ENCODE results near the gene JAG2. TPM values are rescaled to one million over a fixed set of nuclear protein-coding genes. Genes with fewer than 3 reads are reported as not detected.

Gene JAG2
- total RNA-seq, 4 donors from 2014 or later = 7.6 to 27.4 (median 11.9) TPM

GRCh38 chr14:105209646-105210045 lies 41.1 kb upstream of the JAG2 start:
- Histone ChIP-seq H3K4me1 (peaks cover 0 to 3% of the 10 kb centered on the region in 2 donors), H3K9me3 (no peaks in the 10 kb centered on the region), H3K27ac (no peak overlapping the region), H3K4me3 (no peak overlapping the region), H3K27me3 (no peaks in the 10 kb centered on the region), H3K36me3 (no peaks in the 10 kb centered on the region)
- no peak for DNase-seq
- TF ChIP-seq CTCF (IDR thresholded peaks at IDR 0.05) = no peak
- no peak for TF ChIP-seq POLR2A (IDR thresholded peaks at IDR 0.05)
- intact Hi-C loops (cut with DNase I; ENCODE audit: low total_unique reads) = no loop called here

GRCh38 chr14:105209091-105209490 lies 40.5 kb upstream of the JAG2 start:
- TF ChIP-seq CTCF (IDR thresholded peaks at IDR 0.05) (no peak), POLR2A (IDR thresholded peaks at IDR 0.05) (no peak)
- intact Hi-C loops (cut with DNase I; ENCODE audit: low total_unique reads) = no loop called here
- no peaks in the 10 kb centered on the region for H3K9me3 ChIP-seq
- no peaks in the 10 kb centered on the region for H3K27me3 ChIP-seq
- no peaks in the 10 kb centered on the region for H3K36me3 ChIP-seq
- H3K4me3 ChIP-seq = no peak overlapping the region
- no peak overlapping the region for H3K27ac ChIP-seq
- DNase-seq = no peak
- H3K4me1 ChIP-seq = peaks cover 0 to 8% of the 10 kb centered on the region in 2 donors

DNA sequence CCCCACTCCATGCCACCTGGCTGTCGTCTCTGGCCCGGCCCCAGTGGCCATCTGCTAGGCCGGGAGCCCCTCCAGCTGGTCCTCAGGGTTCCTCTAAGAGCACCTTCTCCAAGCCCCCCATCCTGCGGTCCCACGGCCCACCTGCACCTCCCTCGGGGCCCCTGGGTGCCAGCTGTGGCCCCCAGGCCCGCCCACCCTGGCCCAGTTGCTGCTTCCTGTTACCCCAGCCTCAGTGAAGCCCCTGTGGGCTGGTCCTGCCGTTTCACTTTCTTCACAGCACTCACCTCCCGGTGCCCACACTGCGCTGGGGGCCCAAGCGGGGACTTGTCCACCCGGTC lies 40.1 kb upstream of the JAG2 start:
- no peak for DNase-seq
- Histone ChIP-seq H3K36me3 (no peaks in the 10 kb centered on the region), H3K27me3 (no peaks in the 10 kb centered on the region), H3K27ac (no peak overlapping the region), H3K4me1 (peaks cover 0 to 8% of the 10 kb centered on the region in 2 donors), H3K9me3 (no peaks in the 10 kb centered on the region), H3K4me3 (no peak overlapping the region)
- intact Hi-C loops (cut with DNase I; ENCODE audit: low total_unique reads) = no loop called here
- TF ChIP-seq POLR2A (IDR thresholded peaks at IDR 0.05) (no peak), CTCF (IDR thresholded peaks at IDR 0.05) (no peak)

GRCh38 chr14:105207996-105208737 lies 39.6 kb upstream of the JAG2 start:
- Histone ChIP-seq H3K4me1 (peaks cover 0 to 8% of the 10 kb centered on the region in 2 donors), H3K36me3 (no peaks in the 10 kb centered on the region), H3K27me3 (no peaks in the 10 kb centered on the region), H3K27ac (no peak overlapping the region), H3K9me3 (no peaks in the 10 kb centered on the region), H3K4me3 (no peak overlapping the region)
- DNase-seq = no peak
- intact Hi-C loops (cut with DNase I; ENCODE audit: low total_unique reads) = no loop called here
- no peak for TF ChIP-seq POLR2A (IDR thresholded peaks at IDR 0.05)
- no peak for TF ChIP-seq CTCF (IDR thresholded peaks at IDR 0.05)

- Histone ChIP-seq H3K27me3 (no peaks in the 10 kb centered on the region), H3K9me3 (no peaks in the 10 kb centered on the region), H3K36me3 (no peaks in the 10 kb centered on the region), H3K27ac (no peak overlapping the region), H3K4me3 (no peak overlapping the region), H3K4me1 (peaks cover 0 to 8% of the 10 kb centered on the region in 2 donors)
- intact Hi-C loops (cut with DNase I; ENCODE audit: low total_unique reads) = no loop called here
- TF ChIP-seq POLR2A (IDR thresholded peaks at IDR 0.05) (no peak), CTCF (IDR thresholded peaks at IDR 0.05) (no peak)
- no peak for DNase-seq
Observed at GRCh38 chr14:105207460-105207901, 38.9 kb upstream of the JAG2 start.
